ENCODE results near the gene FAM193A. TPM values are rescaled to one million over a fixed set of nuclear protein-coding genes. Genes with fewer than 3 reads are reported as not detected.

FAM193A gene
- total RNA-seq, 2 experiments from 2014 or later = 28.4 to 30.0 TPM

GRCh38 chr4:2660596-2661211 lies 124.3 kb downstream of the FAM193A start:
- H3K9me3 Mint-ChIP-seq = no peaks in the 10 kb centered on the region
- DNase-seq (no peak), ATAC-seq (ENCODE audit: poor library complexity) (no peak)
- no peak overlapping the region for H3K4me3 Mint-ChIP-seq
- H3K4me3 ChIP-seq (ENCODE audit: low read length) = no peak overlapping the region
- no peaks in the 10 kb centered on the region for H3K4me1 ChIP-seq (ENCODE audit: insufficient read depth, low read length)
- POLR2A ChIA-PET = no interaction called here
- intact Hi-C loops (cut with DNase I, micrococcal nuclease) = no loop called here
- H3K27me3 Mint-ChIP-seq = no peaks in the 10 kb centered on the region
- H3K36me3 ChIP-seq (ENCODE audit: insufficient read depth, low read length) = peaks cover 66% of the 10 kb centered on the region
- no peak for TF ChIP-seq CTCF (IDR thresholded peaks at IDR 0.05)
- peaks cover 87% of the 10 kb centered on the region for H3K36me3 Mint-ChIP-seq (ENCODE audit: low read depth)
- no peaks in the 10 kb centered on the region for H3K27me3 ChIP-seq (ENCODE audit: control insufficient read depth in 1 of 2, insufficient read depth in 2 of 2, low read length in 2 of 2)
- no peaks in the 10 kb centered on the region for H3K9me3 ChIP-seq (ENCODE audit: control insufficient read depth in 1 of 2, insufficient read depth in 1 of 2, low read length in 2 of 2)
- H3K27ac Mint-ChIP-seq = no peak overlapping the region
- H3K27ac ChIP-seq (ENCODE audit: low read depth in 1 of 2, low read length in 2 of 2) = no peak overlapping the region
- CTCF ChIA-PET = no interaction called here
- peaks cover 1% of the 10 kb centered on the region for H3K4me1 Mint-ChIP-seq (ENCODE audit: low read depth)

- ATAC-seq (ENCODE audit: poor library complexity) = no peak
Observed at GRCh38 chr4:2662598-2662997, 126.2 kb downstream of the FAM193A start.

GRCh38 chr4:2663275-2663674 lies 126.8 kb downstream of the FAM193A start:
- POLR2A ChIA-PET = no interaction called here
- Histone ChIP-seq H3K4me3 (ENCODE audit: low read length) (no peak overlapping the region), H3K36me3 (ENCODE audit: insufficient read depth, low read length) (peaks cover 55% of the 10 kb centered on the region), H3K27ac (ENCODE audit: low read depth in 1 of 2, low read length in 2 of 2) (no peak overlapping the region), H3K9me3 (ENCODE audit: control insufficient read depth in 1 of 2, insufficient read depth in 1 of 2, low read length in 2 of 2) (no peaks in the 10 kb centered on the region), H3K4me1 (ENCODE audit: insufficient read depth, low read length) (peaks cover 4% of the 10 kb centered on the region), H3K27me3 (ENCODE audit: control insufficient read depth in 1 of 2, insufficient read depth in 2 of 2, low read length in 2 of 2) (no peaks in the 10 kb centered on the region)
- no peak for TF ChIP-seq CTCF (IDR thresholded peaks at IDR 0.05)
- Mint-ChIP-seq H3K4me1 (ENCODE audit: low read depth) (peaks cover 21% of the 10 kb centered on the region), H3K27ac (peak overlapping the region; percentile 38), H3K36me3 (ENCODE audit: low read depth) (peaks cover 84% of the 10 kb centered on the region), H3K27me3 (no peaks in the 10 kb centered on the region), H3K9me3 (no peaks in the 10 kb centered on the region), H3K4me3 (no peak overlapping the region)
- DNase-seq (no peak), ATAC-seq (ENCODE audit: poor library complexity) (no peak)
- intact Hi-C loops (cut with DNase I, micrococcal nuclease) = no loop called here
- CTCF ChIA-PET = interaction anchor here (0.6 kb wide), 1 partner anchor 454 kb away, joined by 3 read pairs; no protein-coding TSS in a partner anchor

More at GRCh38 chr4:2662598-2662997, 126.2 kb downstream of the FAM193A start:
- Mint-ChIP-seq H3K4me1 (ENCODE audit: low read depth) (peaks cover 20% of the 10 kb centered on the region), H3K27ac (no peak overlapping the region), H3K9me3 (no peaks in the 10 kb centered on the region), H3K4me3 (no peak overlapping the region), H3K36me3 (ENCODE audit: low read depth) (peaks cover 90% of the 10 kb centered on the region), H3K27me3 (no peaks in the 10 kb centered on the region)
- no peak for TF ChIP-seq CTCF (IDR thresholded peaks at IDR 0.05)
- no peaks in the 10 kb centered on the region for H3K27me3 ChIP-seq (ENCODE audit: control insufficient read depth in 1 of 2, insufficient read depth in 2 of 2, low read length in 2 of 2)
- no peaks in the 10 kb centered on the region for H3K4me1 ChIP-seq (ENCODE audit: insufficient read depth, low read length)
- no peak for DNase-seq
- intact Hi-C loops (cut with DNase I, micrococcal nuclease) = no loop called here
- H3K4me3 ChIP-seq (ENCODE audit: low read length) = no peak overlapping the region
- ChIA-PET CTCF (no interaction called here), POLR2A (no interaction called here)
- no peaks in the 10 kb centered on the region for H3K9me3 ChIP-seq (ENCODE audit: control insufficient read depth in 1 of 2, insufficient read depth in 1 of 2, low read length in 2 of 2)
- H3K36me3 ChIP-seq (ENCODE audit: insufficient read depth, low read length) = peaks cover 62% of the 10 kb centered on the region
- no peak overlapping the region for H3K27ac ChIP-seq (ENCODE audit: low read depth in 1 of 2, low read length in 2 of 2)

Data from CD4-positive, alpha-beta T cell (primary cell).